ENCODE results near the gene PTGES3.
"Not testable (repeated sequence)": the region's sequence is repeated elsewhere in the genome, so short reads cannot be mapped to it uniquely, and the experiment has no call there.

Gene PTGES3

DNA sequence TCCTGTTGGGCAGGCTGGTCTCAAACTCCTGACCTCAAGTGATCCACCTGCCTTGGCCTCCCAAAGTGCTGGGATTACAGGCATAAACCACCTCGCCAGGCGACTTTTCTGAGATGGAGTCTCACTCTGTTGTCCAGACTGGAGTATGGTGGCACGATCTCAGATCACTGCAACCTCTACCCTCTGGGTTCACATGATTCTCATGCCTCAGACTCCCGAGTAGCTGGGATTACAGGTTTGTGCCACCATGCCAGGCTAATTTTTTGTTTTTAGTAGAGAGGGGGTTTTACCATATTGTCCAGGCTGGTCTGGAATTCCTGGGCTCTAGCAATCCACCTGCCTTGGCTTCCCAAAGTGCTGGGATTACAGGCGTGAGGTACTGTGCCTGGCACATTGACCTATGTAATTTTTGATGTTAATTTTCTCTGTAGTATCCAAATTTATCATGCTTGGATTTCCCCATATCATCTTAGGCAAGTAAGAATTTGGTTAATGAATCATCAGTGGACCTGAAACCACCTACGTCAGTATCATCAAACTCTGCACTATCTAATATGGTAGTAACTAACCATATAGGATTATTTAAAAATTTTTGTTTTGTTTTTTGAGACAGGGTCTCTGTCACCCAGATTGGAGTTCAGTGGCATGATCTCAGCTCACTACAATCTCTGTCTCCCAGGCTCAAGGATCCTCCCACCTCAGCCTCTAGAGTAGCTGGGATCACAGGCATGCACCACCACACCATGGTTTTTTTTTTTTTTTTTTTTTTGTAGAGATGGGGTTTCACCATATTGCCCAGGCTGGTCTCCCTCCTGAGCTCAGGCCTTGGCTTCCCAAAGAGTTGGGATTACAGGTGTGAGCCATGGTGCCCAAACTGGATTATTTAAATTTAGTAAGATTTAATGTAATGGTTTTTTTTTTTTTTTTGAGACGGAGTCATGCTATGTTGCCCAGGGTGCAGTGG is 30.4 kb downstream of the PTGES3 start:
- DNase-seq (ENCODE audit: low spot score) = no peak

DNA sequence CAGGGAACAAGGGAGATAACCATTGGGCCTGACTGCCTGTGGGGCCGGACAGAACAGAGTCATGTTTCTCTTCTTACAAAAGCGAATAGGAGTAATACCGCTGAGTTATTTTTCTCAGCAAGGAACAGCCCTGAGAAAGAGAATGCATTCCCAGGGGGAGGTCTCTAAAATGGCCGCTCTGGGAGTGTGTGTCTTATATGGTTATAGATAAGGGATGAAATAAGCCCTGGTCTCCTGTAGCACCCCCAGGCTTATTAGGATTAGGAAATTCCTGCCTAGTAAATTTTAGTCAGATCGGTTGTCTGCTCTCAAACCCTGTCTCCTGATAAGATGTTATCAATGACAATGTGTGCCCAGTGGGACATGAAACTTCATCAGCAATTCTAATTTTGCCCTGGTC is 34.3 kb downstream of the PTGES3 start:
- not testable (repeated sequence) for DNase-seq (ENCODE audit: low spot score)

DNA sequence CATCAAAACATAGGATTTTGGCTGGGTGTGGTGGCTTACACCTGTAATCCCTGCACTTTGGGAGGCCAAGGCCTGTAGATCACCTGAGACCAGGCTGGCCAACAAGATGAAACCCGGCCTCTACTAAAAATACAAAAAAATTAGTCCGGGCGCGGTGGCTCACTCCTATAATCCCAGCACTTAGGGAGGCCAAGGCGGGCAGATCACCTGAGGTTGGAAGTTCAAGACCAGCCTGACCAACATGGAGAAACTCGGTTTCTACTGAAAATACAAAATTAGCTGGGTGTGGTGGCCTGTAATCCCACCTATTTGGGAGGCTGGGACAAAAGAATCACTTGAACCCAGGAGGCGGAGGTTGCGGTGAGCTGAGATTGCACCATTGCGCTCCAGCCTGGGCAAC is 40.1 kb downstream of the PTGES3 start:
- not testable (repeated sequence) for DNase-seq (ENCODE audit: low spot score)

DNA sequence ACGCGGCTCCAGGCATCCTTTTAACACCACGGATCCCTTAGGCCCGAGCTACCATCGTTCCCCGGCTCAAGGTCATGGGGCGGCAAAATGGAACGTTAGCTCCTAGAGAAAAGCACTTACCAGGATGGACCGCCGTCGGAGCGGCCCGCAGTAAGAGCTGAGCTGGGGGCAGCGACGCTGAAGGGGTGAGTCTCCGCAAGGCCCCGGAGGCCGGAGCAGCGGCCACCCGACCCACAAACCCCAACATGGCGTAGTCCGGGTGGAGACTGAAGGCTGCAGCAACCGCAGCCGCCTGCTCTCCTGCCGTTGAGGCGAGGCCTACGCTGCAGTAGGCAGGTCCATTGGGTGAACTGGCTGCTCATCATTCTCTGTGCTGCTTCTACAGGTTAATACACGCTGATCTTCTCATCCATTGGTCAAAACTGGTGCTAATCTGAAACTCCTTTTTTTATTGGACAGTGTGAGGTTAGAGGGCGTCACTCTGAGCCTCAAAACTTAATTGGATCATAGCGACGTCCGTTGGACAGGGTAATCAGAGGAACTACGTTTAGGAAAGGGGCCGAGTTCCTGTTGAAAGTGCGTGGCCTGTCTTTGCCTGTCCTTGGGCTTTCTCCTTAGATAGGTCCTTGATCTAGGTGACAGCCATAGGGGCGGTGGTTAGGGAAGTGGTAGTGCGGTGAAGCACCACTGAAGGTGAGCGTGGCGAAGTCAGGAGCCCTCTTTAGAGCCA is 42.2 kb downstream of the PTGES3 start, which contains the start of gene ATP5F1B:
ATP5F1B (minus strand) TSS at position 268 of the 730 bp plus-strand sequence; CDS start at position 247, 21 bp downstream.
- peak; percentile 98 for DNase-seq (ENCODE audit: low spot score)

DNA sequence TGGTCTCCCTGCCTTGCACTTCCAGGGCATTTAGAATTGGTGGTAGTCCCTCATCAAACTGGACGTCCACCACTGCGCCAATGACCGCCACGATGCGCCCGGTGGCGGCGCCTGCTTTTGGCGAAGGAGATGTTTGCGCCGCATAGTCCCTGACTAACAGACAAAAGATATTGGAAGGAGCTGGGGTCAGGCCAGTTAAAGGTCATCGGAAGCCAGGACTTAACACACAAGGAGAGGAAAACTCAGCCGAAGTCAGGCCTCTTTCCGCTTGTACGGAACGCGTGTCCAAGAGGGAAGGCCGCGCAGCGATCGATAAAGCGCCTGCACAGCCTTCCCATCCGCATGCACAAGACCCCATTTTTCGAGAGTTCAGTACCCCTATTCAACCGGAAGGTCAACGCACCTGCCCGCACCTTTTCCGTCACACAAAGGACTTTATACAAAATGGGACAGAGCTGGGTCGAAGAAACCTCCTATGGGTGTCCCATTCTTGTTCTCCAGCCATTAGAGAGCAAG is 42.8 kb downstream of the PTGES3 start:
- no peak for DNase-seq (ENCODE audit: low spot score)

DNA sequence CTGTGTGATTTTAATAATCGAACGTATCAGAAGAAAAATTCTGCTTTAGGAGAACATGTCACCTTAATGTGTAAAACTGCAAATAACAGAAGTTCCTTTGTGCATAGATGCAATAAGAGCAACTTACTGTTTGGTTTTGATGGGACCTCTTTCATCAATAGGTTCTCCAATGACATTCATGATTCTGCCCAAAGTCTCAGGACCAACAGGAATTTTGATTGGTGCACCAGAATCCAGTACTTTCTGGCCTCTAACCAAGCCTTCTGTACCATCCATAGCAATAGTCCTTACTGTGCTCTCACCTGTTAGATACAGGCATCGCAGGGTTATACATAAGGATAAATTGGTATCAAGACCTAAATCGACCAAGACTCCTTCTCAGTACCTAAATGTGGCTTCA is 43.4 kb downstream of the PTGES3 start:
- DNase-seq (ENCODE audit: low spot score) = no peak

DNA sequence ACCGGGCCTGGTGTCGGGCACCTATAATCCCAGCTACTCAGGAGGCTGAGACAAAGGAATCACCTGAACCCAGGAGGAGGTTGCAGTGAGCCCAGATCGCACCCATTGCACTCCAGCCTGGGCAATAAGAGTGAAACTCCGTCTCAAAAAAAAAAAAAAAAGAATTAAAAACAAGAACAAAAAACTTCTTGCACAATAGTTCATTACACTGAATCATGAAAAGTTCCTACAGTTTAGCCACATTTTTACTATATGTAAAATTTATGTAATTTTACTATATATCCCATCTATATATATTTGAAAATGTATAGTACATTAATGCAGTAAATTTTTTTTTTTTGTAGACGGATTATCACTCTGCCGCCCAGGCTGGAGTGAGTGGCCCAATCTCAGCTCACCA is 46.9 kb downstream of the PTGES3 start:
- DNase-seq (ENCODE audit: low spot score) = no peak

DNA sequence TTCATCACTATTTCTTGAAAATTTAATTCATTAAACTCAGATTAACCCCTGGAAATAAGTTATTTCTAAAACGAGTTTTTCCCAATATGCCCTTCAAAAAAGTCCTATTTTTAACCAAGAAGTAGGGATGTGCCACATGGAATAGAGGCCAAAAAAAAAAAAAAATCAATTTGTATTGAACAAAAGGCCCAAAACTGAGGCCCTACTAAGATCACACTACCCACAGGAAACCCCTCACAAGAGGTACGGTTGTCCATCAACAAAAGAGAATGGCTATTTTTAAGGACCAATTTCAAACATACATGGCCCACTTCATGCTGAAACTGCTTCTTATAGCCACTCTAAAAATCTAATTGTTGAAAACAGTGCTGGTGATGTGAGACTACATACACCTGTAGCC is 50.5 kb downstream of the PTGES3 start:
- no peak for DNase-seq (ENCODE audit: low spot score)

DNA sequence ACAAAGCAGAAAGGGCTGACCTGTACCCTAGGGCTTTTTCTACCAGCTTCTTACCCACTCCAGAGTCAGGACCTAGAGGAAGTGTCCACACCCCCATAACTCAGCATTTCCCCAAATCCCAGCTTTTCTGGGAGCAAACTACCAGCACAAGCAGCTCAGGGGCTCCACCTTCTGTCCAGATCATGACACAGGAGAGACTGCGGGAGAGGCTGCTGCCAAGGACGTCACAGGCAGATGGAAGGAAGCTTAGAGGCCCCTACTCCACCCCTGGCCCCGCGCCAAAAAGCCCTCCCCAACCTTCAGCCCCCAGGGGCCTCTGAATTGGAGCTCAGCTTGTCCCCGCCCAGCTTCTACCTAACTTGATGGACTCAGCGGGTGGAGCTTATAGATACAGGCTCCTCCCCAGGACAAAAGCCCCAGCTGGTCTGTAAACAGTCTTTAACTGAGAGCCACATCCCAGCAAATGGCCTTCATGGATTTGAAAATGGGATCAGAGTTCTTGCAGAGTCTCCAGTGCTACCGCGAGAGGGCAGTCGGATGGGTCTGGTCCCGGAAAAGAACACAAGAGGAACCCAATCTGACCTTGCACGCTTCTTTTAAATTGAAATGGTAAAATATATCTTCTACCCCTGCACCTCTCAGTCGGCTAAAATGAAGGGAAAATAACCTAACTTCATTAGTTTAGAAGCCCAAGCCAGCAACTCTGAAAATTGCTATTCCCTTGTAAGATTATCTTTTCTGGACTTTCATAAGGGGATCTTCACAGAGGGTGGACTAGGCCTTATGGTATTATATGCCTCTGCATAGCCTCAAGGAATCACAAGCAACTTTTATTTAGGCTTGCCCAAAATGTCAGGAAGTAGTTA is 51.2 kb downstream of the PTGES3 start:
- DNase-seq (ENCODE audit: low spot score) = peak; percentile 97

DNA sequence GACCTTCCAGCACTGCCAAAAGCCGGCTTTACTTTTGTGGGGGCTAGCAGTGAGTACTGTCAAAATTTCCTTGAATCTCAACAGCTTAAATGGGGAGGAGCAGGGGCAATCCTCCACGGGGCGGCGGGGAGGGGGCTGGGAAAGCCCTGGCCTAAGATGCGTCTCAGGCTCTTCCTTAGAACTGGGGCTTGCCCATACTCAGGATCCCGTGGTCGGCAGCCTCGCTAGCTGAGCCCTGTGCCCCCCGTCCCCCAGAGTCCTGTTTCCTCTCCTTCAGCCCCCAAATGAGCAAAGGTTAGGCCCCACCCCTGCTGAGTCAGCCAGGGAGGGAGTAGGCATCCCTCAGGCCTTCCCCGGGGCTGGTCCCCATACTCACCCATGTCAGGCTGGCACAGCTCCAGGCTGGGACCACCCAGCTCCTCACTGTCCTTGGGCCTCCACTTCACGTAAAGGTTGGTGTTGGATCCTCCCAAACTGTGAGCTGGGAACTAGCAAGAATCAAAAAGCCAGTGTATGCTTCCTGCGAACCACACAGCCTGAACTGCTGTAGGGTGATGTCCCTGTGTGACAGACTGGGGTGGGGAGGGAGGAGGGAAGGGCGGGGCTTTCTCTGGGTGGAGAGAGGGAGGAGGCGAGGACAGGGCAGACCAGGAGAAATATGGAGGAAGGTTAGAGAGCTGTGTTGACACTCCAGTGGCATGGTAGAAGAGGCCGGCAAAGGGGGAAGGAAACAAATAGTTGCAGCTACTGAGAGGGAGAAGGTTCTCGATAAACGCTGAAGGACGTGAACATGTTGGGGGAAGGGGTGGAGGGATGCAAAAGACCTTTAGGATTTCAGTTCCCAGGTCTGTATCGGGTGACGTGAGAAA is 52.0 kb downstream of the PTGES3 start:
- peak; percentile 97 for DNase-seq (ENCODE audit: low spot score)

DNA sequence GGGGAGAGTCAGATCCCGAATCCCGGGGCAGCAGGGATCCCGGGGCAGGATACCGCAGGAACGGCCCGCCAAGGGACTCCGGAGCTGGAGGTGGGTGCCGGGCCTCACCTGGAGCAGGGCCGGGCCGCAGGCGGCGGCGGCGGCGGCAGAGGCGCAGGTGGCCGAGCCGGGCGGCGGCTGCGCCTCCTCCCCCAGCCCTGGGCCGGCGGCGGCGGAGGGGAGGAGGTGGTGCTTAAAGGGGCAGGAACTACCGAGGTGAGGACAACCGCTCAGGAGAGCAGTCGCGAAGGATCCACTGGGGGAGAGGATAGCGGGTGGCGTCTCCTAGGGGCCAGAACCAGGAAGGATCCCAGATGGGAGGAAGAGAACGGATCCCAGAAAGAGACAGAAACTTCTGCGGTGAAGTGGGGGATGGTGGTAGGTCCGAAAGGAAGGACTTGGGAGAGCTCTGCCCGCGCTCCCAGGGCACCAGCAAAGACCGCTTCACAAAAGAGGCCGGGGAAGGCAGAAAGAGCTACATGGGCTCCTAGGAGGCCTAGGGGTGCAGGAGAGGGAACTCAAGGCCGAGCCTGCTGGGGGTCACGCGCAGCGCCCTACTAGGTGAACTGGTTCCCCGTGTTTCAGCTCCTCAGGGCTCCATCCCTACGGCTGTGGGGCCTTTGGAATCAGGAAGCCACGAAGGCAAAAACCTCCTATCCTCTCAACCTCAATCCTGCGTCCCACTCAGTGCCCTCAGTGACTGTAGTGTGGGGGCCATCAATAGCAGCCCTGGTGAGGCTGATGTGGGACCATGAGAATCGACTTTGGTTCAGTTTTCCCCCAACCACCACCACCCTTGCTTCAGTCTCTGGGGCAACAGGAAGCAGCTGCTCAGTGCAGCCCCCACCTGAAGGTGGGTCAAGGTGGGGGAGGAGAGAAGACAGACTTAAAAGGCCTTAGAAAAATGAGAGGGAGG is 53.0 kb downstream of the PTGES3 start:
- DNase-seq (ENCODE audit: low spot score) = peak; percentile 88

DNA sequence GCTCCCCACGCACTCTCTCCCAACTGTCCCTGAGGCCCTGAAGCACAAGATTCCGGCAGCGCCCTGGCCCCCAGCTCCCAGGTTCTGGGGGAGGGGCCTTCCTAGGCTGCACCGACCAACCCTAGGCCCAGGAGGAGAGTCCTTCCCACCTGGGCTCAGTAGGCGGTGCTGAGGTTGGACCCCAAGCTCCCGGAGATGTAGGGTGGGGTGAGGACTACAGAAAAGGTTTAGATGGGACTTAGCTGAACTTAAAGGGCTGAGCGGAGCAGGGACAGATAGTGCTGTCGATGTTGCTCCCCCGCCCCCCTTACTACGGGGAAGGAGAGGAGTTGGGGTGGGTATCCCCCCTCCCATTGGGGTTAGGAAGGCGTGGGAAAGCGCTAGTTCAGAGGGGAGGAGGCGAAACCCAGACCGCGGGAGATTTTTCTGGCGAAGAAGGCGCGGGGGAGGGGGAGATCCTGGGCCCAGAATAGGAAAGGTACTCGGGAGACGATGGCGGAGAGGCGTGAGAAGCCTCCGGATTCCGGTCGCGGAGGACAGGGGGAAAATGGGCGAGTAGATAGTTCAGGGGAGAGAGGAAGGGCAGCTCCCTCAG is 53.7 kb downstream of the PTGES3 start:
- DNase-seq (ENCODE audit: low spot score) = peak; percentile 84

DNA sequence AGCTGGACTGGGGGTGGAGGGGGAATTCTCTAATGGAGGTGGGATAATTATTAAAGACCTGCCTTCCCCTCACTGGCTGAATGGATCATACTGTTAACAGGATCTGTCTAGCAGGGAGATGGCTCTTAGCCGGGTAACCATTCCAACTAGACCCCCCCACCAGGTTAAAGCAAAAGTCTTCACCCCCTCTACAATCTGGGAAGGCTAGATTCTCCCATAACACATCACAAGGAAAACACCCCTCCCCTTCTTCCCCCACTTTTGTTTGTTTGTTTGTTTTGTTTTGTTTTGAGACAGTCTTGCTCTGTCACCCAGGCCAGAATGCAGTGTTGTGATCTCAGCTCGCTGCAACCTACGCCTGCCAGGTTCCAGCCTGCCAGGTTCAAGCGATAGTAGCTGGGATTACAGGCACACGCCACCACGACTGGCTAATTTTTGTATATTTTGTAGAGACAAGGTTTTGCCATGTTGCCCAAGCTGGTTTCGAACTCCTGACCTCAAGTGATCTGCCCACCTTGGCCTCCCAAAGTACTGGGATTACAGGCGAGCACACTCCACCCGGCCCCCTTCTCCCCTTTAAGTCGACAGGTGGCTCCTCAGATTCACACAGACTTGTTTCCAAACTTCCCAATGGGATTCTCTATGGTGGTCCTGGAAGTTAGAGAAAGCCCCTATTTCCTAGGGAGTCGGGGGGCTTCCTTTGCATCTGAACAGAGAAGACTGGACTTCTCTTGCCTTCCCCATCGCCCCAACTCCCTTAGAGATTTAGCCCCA is 54.4 kb downstream of the PTGES3 start:
- no peak for DNase-seq (ENCODE audit: low spot score)

DNA sequence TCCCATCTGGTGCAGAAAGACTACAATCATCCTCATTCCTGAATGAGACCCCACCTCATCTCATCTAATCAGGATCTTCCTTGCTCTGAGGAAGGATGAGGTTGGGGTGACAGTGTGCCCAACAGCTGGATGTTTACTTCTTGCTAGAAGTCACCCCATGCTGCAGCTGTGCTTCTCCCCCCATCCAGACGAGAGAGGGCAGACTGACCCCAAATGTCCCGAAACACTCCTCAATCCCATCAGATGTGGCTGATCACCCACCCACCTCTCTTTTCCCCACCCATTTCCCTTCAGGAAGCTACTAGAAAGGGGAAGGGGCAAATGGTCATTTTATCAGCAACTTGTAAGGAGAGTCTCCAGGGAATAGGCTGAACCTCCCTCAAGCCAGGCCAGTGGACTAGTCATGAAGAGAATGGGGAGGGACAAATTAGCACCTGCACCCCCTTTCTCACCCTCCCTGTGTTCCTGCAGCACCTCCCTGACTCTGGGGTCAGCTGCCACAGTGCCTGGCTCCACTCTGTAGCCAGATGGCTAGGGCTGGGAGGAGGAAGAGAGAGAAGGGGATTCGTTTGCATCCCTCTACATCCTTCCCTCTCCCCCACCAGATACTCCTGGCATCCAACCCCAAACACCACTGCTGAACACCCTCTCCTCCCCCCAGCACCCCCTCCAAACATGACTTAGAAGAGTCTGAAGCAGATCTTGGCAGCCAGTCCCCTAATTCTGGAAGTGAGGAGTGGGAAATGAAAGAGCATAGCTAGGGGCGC is 55.2 kb downstream of the PTGES3 start:
- DNase-seq (ENCODE audit: low spot score) = no peak

DNA sequence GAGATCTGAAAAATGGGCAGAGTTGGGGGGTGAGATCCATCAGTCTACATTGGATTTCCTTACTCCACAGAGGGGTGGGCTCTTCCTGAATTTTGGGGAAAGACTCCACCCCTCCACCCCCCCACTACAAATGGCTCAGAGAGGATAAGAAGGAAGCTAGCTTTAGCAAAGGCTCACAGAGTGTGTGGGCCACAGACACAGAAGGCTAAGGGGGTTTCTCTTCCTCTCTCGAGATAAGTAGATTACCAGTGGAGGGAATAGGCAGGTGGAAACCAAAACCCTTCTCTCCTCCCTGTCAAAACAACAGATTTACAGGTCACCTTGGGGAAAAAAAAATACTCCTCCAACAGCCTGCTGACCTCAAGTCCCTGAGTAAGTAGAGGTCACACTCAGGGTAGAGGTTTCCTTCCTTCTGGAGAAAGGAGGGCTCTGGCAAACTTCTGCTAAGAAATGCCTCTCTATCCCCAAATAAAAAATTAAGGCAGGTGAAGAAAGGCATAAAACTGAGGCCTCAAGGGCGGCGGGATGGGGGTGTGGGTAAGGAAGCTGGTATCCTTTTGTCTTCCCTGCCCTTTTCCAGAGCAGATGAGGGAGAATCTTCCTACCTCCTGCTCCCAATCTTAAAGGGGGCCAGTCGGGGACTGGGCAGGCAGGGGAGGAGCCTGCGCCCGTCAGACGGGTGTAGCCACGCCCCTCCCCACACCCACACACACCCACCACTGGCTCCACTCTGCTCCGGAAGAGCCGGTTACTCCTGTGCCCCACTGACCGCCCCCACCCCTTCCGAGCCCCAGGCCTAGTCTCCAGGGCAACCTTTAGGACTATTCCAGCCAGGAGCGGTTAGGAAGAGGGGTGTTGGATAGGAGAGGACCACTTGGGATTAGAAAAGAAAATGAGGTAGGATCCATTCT is 56.0 kb downstream of the PTGES3 start:
- DNase-seq (ENCODE audit: low spot score) = peak; percentile 42

DNA sequence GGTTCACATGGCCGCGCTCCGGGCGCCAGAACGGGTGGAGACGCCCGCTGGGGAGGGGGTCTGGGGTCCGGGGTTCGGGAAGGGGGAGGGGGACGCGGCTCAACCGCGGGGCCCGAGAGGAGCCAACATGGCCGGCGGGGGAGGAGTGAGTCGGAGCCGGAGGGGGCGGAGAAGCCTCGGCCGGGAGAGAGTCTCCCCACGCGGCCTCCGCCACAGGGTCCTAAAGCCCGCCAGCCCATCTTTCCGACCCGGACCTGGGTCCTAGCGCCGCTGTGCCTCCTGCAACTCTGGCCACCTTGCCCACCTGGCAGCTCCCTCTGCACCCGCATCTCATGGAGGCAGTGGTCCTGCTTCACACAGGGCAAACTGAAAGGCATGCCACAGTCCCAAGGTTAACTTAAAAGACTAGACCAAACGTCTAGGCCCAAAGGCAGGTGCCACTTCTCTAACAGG is 57.9 kb downstream of the PTGES3 start, which contains the start of gene BAZ2A:
BAZ2A (minus strand) TSS at position 147 of the 453 bp plus-strand sequence. CDS start 12,796 bp downstream, outside the sequence.
- peak; percentile 98 for DNase-seq (ENCODE audit: low spot score)

All from HuH-7.5 (cell line).